HG03025 (cell line): Measurements from ENCODE around the gene PEX19.
"Not testable (repeated sequence)": the region's sequence is repeated elsewhere in the genome, so short reads cannot be mapped to it uniquely, and the experiment has no call there.

ENCODE experiments used
- ATAC-seq: cut with Tn5 transposase; IDR thresholded peaks from one replicate; pipeline ENCODE4 v1.9.1; 2021; ENCODE audit warnings: mild to moderate bottlenecking, moderate library complexity; ENCODE audit not compliant: unreplicated experiment, low FRiP score

The PEX19 gene

GRCh38 chr1:160284782-160285344 lies at the start of gene PEX19:
TSS of gene PEX19 (minus strand) at chr1:160285133. CDS start at chr1:160285124, 9 bp downstream.
- peak; percentile 88 for ATAC-seq

DNA sequence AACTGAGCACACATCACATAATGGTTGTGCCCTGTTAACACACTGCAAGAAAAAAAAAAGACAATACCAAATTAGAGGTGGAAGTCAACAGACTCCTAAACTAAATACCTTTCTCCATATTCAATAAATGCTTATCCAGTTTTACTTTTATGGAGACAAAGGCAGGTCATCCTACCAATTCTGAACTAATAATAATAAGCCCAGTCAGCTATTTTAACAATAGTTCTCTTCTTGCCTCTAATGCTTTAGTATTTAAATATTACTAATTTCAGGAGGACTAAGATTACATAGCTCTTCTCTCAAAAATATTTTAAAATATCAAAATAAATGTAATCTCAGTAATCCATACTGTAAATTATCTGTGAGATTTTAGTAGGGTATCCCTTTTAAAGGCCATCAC lies 47.6 kb upstream of the PEX19 start:
- ATAC-seq: no peak

DNA sequence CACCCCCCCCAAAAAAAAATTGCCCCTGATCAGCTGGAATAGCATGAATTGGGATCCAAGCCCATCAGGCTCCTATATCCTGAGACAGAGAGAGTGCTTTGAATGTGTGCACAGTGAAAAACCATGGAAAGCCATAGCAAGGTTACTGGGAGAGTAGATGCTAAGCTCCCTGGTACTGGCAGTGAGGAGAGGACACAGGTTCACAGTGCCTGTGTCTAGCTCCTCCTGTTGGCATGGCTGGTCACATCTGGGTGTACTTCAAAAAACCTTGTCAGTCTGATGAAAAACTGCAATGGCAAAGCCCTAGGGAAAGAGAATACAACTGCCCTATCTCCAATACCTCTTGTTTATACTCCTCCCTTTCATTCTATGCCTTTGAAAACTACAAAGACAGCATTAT lies 45.2 kb upstream of the PEX19 start:
- ATAC-seq: no peak

DNA sequence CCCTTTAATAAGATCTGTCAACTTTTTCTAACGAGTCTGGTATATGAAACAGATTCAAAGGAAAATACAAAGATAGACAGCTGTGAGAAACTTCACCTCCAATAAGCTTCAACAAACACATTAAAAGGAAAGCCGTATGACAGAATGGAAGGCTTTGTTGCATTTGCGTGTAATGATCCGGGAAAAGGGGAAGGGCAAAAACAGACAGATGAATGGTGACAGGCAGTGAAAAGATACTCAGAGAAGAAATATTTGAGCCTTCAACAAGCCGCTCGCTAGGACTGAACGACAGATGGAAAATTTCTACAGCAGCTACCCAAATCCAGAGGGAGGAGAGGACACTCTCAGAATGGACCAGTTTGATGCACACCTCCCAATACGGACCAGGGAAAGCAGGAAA lies 43.3 kb upstream of the PEX19 start:
- ATAC-seq: no peak

DNA sequence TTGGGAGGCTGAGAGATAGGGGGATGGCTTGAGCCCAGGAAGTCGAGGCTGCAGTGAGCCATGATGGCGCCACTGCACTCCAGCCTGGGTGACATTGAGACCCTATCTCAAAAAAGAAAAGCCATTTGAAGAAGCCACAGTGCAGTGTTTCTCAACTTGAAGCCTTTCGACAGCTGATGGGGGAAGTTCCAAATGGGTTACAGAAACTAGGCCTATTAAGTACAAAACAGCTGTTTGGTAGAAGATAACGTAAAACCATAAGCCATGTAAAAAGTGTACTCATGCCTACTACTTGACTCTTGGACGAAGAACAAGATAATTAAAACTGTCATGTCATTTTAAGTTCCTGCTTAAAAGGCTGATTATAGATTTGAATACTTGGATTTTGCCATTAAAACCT lies 41.5 kb upstream of the PEX19 start:
- no peak for ATAC-seq

- ATAC-seq: no peak
These were observed 40.3 kb upstream of the PEX19 start for GRCh38 chr1:160325252-160325651.

DNA sequence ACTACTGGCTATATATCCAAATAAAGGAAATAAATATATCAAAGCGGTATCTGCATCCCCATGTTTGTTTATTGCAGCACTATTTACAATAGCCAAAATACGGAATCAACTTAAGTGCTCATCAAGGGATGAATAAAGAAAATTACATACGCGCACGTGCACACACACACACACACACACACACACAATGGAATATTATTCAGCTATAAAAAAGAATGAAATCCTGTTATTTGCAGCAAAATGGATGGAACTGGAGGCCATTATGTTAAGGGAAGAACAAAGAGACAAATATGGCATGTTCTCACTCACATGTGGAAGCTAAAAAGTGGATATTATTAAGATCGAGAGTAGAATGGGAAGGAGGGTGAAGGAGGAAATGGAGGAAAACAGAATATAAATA lies 37.9 kb upstream of the PEX19 start:
- no peak for ATAC-seq

DNA sequence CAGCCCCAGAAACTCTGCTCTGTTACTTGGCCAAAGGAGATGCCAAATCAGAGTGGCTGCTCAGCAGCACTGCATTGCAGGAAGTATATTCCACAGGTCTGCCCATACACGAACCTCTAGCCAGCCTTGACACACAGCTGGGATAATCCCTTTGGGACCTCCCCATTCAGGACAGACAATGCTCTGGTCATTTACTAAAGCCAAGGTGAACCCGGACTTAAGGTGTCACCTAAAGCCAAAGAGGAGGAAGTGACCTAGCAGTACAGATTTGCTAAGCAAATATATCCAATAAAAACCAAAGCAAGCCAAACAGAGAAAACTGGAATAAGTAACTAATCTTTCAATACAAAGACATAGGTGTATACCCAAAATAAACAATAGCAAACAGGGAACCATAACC lies 30.4 kb upstream of the PEX19 start:
- no peak for ATAC-seq

DNA sequence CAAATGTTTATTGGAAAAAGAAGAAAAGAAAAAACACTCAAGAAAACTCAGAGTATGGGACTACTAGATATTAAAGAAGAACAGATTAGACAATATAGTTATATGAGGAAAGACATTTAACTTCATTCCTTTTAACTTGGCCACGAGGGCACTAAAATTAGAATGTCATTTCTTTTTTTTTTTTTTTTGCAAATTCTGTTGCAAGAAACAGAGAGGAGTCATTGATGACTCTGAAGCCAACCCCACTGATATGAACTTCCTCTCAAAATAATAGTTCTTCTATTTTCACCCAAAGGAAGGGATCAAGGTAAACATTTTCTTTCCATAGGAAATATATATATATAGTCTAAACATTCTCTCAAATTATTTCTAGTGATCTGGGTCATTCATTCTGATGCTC lies 24.6 kb upstream of the PEX19 start:
- ATAC-seq: no peak

DNA sequence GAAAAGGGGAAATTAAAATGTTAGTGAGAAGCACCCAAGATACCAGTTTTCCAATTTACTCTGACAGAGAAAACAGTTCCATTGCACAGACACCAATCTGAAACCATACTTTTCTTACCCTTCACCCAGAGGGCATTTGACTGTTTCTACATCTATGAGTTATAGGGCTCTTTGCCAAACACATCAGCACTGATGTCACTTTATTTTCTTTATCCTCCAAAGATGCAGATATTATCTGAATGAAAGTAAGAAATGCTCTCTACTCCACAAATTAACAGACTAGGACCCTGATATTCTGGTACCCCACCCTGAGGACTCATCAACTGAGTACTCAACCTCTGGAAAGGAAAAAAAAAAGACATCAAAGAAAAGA lies 24.2 kb upstream of the PEX19 start:
- ATAC-seq: no peak

DNA sequence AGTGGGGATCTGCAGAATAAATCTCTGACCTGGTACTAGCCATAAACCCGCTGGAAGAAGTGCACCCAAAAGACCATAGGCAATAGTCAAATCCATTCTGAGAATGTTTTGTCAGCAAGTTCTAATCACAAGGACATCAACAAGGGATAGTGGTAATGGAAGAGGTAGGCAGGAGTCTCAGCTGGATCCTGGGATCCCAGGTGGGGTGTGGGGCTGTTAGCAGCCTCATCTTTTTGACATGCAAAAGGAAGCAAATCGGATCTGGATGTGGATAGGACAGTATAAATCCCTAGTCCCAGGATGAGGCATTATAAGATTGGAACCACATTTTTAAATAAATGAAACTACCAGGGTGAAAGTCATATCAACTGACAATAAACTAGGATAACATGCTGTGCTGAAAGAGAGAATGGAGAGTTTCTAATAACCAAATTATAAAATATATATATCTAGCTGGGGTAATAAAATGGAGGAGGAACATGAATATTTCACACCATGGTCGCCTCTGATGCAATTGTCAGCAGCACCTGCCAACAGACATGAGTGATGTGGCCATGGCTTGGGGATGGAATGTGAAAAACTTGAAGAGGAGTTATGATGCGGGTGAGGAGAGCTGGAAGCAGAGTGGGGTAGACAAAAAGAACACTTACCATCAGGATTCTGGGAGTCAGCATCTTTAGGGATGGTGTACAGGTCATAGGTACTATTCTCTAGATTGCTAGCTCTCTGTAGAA lies 23.7 kb upstream of the PEX19 start:
- ATAC-seq: no peak

DNA sequence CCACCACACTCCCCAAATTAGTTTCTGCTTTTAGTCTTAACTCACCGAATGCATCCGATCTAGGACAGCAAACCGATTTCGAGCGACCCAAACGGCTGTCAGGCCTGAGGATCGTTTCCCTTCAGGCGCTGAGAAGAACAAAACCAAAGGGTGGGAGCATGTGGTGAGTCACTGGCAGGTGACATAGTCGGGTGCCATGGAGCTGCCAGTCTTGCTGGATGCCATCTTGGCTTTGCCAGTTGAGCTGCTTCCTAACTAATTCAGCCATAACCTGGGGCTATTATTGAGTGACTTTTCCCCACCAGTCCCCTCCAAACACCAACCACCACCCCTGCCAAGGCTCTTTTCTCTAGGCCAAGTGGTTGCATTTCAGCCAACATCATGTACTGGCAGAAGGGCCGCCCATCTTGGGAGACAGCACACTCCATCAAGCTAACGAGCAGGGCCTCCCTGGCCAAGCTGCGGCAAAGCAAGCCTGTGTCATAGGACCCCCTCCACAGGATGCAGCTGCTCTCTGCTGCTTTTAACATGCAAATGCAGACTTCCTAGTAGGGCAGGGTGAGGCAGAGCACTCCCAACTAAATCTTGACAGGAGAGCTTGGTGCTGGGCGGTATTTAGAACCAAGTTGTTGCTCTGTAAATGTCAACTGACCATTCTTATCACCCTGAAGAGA lies 22.3 kb upstream of the PEX19 start:
- ATAC-seq: no peak

GRCh38 chr1:160300173-160300572 lies 15.2 kb upstream of the PEX19 start:
- no peak for ATAC-seq

GRCh38 chr1:160296036-160296435 lies 11.1 kb upstream of the PEX19 start:
- ATAC-seq: no peak

GRCh38 chr1:160293020-160293968 lies 8.4 kb upstream of the PEX19 start:
- ATAC-seq: no peak

DNA sequence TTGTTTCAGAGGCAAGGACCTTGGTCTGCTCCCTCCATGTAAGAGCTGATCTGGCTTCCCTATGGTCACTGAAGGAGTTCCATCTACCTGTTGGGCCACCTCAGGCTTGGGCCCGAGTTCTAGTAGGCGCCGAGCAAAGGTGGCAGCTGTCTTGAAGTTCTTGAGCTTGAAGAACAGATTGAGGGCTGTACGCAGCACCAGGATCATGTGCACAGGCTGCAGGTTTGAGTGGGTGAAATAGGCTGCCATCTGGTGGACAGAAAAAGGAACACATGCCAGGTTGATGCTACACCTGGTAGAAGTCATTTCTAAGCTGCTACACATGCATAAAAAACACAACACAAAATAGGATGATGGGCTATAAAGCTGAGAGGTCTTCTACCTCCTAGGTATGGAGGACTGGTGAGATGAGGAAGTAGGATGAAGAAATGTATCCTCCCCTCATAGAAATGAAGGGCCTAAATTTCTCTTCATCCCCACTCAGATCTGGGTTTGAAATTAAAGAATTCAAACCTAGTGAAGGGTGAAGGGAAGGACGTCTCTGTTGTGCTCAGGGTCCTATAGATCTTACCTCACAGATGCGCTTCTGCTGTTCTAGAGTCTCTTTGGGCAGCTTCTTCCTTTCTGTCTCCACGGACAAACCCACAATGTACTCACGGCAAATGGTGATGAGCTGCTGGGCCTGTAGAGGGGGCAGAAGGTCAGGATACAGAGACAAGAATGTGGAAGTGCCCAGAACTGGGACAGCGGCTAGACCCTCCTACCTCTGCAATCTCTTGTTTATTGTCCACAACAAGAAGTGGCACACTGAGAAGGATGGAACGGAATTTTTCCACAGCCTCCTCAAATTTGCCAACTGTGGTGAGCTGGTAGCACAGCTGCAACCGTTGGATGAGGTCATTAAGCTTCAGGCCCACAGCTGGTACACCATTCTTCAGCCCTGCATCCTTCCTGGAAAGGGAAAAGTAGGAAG lies 6.6 kb upstream of the PEX19 start:
- ATAC-seq: no peak

GRCh38 chr1:160287769-160288168 lies 2.8 kb upstream of the PEX19 start:
- not testable (repeated sequence) for ATAC-seq

DNA sequence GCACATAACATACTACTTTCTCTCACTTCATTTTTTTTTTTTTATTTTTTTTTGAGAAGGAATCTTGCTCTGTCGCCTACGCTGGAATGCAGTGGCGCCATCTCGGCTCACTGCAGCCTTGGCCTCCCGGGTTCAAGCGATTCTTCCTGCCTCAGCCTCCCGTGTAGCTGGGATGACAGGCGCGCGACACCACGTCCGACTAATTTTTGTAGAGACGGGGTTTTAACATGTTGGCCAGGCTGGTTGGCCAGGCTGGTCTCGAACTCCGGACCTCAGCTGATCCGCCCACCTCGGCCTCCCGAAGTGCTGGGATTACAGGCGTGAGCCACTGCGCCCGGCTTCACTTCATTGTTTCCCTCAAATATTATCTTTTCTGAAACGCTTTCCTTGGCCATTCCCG lies 573 bp upstream of the PEX19 start:
- no peak for ATAC-seq

GRCh38 chr1:160284220-160284781 lies 632 bp downstream of the PEX19 start:
- ATAC-seq: no peak
